Skin of body (tissue), 2 donors: Measurements from ENCODE around the gene GADD45GIP1. TPM values are rescaled to one million over a fixed set of nuclear protein-coding genes. Genes with fewer than 3 reads are reported as not detected.
"Not testable (repeated sequence)": the region's sequence is repeated elsewhere in the genome, so short reads cannot be mapped to it uniquely, and the experiment has no call there.

Experiments used
- DNase-seq: peaks from one replicate; lab custom pipeline; 2025; lab: John Stamatoyannopoulos, UW
- total RNA-seq: library from RNA; depleted of rRNA; stranded (reverse); fragments of >200 nt; gene quantifications from one replicate; pipeline ENCODE4 v1.2.3, GENCODE V29; 2014

The GADD45GIP1 gene
- total RNA-seq, 1 donor from 2014 or later, result 13.9 TPM

GRCh38 chr19:12959481-12959880 lies 2.5 kb upstream of the GADD45GIP1 start:
- no peak for DNase-seq

- DNase-seq, result not testable (repeated sequence)
These were observed 448 bp upstream of the GADD45GIP1 start for GRCh38 chr19:12957389-12957952.

DNA sequence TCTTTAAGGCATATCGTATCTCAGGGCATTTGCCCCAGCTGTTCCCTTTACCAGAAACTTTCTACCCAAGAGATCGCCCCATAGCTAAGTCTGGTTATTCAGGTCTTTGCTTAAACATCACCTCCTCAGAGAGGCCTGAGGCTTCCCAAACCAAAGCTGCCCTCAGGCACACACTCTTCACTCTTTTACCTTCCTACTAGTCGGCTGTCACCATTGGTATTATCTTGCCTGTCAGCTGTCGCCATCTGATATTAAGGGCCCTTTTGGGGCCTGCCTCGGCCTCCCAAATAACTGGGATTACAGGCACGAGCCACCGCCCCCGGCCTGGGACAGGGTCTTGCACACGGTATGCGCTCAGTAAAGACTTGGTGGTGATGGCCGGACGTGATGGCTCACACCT lies 1.0 kb downstream of the GADD45GIP1 start:
- no peak for DNase-seq

DNA sequence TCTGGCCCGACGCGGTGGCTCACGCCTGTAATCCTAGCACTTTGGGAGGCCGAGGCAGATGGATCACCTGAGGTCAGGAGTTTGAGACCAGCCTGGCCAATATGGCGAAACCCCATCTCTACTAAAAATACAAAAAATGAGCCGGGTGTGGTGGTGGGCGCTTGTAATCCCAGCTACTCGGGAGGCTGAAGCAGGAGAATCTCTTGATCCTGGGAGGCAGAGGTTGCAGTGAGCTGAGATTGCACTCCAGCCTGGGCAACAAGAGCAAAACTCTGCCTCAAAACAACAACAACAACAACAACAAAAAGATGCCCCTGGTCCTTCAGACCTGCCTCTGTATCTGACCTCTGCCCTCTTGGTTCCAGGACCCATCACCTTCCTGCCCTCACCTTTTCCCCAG lies 1.4 kb downstream of the GADD45GIP1 start:
- not testable (repeated sequence) for DNase-seq

DNA sequence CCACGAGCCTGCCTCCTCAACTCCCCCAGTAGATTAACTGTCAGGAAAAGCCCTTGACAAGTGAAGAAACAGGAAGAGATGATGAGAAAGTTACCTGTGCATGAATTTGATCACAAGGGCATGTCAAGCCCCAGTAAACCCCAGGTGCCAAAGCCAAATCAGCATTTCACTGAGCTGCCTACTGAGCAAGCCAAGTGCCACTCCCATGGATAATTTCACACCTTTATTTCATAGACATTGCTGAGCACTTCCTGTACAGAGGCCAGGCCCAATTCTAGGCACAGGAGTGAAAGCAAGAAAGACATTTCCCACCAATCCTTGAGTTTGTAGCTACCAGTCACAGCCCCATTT lies 2.4 kb downstream of the GADD45GIP1 start:
- DNase-seq, result no peak

- no peak for DNase-seq
These were observed 3.0 kb downstream of the GADD45GIP1 start for GRCh38 chr19:12953799-12954611.

DNA sequence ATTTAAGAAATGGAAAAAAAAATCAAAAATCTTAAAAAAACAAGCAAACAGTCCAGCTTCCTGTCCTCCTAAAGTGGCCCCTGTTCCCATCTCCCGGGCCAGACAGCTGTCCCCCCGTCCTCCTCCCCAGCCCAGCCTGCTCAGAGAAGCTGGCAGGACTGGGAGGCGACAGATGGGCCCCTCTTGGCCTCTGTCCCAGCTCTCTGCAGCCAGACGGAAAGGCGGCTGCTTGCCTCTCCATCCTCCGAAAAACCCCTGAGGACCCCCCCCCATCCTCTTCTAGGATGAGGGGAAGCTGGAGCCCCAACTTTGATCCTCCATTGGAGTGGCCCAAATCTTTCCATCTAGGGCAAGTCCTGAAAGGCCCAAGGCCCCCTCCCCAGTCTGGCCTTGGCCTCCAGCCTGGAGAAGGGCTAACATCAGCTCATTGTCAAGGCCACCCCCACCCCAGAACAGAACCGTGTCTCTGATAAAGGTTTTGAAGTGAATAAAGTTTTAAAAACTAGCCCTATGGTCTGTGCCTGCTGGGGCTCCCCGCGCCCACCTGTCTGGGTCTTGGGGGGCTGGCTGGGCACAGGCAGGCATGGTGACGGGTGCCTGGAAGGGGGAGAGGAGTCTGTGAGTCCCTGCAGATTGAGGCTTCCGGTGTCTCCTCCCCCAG lies 3.8 kb downstream of the GADD45GIP1 start:
- peak; percentile 39 for DNase-seq

DNA sequence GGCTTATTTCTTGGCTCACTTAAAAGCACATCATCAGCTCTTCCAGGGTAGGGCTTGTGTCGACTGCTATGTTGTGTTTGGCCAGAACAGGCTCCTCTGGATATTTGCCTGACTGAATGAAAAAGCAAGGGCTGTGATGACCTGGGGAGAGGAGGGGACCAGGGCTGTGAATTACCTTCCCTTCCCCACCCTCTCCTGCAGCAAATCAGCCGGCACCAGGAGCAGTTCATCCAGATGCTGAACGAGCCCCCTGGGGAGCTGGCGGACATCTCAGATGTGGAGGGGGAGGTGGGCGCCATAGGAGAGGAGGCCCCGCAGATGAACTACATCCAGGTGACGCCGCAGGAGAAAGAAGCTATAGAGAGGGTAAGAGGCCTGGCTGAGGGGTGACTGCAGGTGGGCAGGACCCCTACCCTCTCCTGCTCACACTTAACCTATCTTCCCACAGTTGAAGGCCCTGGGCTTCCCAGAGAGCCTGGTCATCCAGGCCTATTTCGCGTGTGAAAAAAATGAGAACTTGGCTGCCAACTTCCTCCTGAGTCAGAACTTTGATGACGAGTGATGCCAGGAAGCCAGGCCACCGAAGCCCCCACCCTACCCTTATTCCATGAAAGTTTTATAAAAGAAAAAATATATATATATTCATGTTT lies 4.4 kb downstream of the GADD45GIP1 start:
- DNase-seq, result no peak

DNA sequence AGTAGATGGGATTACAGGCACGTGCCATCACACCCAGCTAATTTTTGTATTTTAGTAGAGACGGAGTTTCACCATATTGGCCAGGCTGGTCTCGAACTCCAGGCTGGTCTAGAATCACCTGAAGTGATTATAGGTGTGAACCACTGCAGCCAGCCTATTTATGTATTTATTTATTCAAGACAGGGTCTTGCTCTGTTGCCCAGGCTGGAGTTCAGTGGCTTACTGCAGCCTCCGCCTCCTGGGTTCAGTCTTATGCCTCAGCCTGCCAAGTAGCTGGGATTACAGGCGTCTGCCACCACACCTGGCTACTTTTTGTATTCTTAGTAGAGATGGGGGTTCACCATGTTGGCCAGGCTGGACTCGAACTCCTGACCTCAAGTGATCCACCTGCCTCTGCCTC lies 5.0 kb downstream of the GADD45GIP1 start:
- not testable (repeated sequence) for DNase-seq

- DNase-seq, result no peak
These were observed 7.4 kb downstream of the GADD45GIP1 start for GRCh38 chr19:12949363-12950283.

GRCh38 chr19:12948612-12949362 lies 8.2 kb downstream of the GADD45GIP1 start:
- DNase-seq, result no peak

GRCh38 chr19:12947702-12948611 lies 9.1 kb downstream of the GADD45GIP1 start:
- DNase-seq, result no peak

GRCh38 chr19:12946731-12947496 lies 10.1 kb downstream of the GADD45GIP1 start:
- DNase-seq, result no peak

DNA sequence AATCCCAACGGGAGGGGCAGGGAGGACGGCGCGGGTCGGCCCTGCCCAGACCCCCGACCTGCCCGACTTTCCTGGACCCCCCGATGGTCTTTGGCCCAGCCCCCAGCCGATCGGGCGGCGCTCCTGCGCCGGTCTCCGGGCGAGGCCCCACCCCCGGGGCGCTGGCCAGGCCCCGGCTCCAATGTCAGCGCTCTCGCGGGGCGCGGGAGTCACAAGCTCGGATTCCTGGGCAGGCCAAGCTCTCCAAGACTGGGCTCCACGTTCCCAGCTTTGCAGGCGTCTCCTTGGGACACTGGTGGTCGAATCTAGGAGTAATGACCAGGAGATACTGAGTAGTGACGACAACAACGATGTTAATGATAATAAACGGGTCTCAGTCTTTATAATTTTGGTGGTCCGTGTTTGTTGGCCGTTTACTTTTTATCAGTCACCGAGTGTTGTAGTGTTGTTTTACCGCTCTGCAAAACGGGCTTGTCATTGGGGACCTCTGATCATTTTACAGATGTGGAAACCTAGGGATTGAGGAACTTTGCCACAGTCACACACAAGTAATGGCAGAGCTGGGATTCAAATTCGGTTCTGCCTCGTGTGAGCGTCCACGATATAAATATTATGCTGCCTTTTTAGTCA lies 10.8 kb downstream of the GADD45GIP1 start:
- DNase-seq, result no peak

- DNase-seq, result peak; percentile 97
These were observed 11.4 kb downstream of the GADD45GIP1 start, which contains the start of gene RAD23A for GRCh38 chr19:12945479-12946091. Gene RAD23A, plus strand, starts transcription at chr19:12945862. Its CDS starts 87 bp downstream, at chr19:12945949.

GRCh38 chr19:12944104-12944674 lies 12.8 kb downstream of the GADD45GIP1 start:
- no peak for DNase-seq

GRCh38 chr19:12943437-12944044 lies 13.5 kb downstream of the GADD45GIP1 start:
- DNase-seq, result no peak
